H1 (cell line): ENCODE results near the gene ACACA. TPM values are rescaled to one million over a fixed set of nuclear protein-coding genes. Genes with fewer than 3 reads are reported as not detected.

ENCODE experiments used
- EGR1 ChIP-seq: IDR thresholded peaks from 2 replicates; pipeline ENCODE4 v1.6.1; 2011; ENCODE audit warnings: low read depth, low read length, borderline replicate concordance
- KDM5A ChIP-seq: fragments of 200-600 bp; IDR thresholded peaks from 2 replicates; pipeline ENCODE4 v1.7.1; 2012; ENCODE audit warnings: mild to moderate bottlenecking, low read length, inconsistent platforms, mixed read lengths
- RFX5 ChIP-seq: IDR thresholded peaks from 2 replicates; pipeline ENCODE4 v1.6.1; 2011; ENCODE audit warnings: low read depth, low read length, improper control_type of control experiment, borderline replicate concordance
- RXRA ChIP-seq: IDR thresholded peaks from 2 replicates; pipeline ENCODE4 v1.6.1; 2011; ENCODE audit warnings: low read depth, mild to moderate bottlenecking, low read length, moderate library complexity; ENCODE audit not compliant: insufficient read depth
- SP2 ChIP-seq: IDR thresholded peaks from 2 replicates; pipeline ENCODE4 v1.6.1; 2012; ENCODE audit warnings: mild to moderate bottlenecking, low read length, inconsistent platforms
- polyA plus RNA-seq, 7 experiments: library from polyadenylated mRNA; depleted of rRNA in 3 of 7; stranded (reverse) in 5 of 7; unstranded in 2 of 7; fragments of >200 nt in 5 of 7; fragments of 200-250 nt in 2 of 7; gene quantifications; 1 replicate in 5 of 7; 2 replicates in 1 of 7; 4 replicates in 1 of 7; pipeline versions ENCODE4 v1.2.1 to v1.2.3, GENCODE V29; 2011 to 2013; ENCODE audit warnings: missing spikeins in 2 of 7, mixed read lengths in 2 of 7
- total RNA-seq: library from RNA; stranded (reverse); fragmentation: NEBNext Ultra II Directional; extraction: Animal tissue kit (Norgen Biotek cat#: 25700); gene quantifications from 2 replicates; pipeline ENCODE4 v1.2.1, GENCODE V29; 2021

Gene ACACA
- total and polyA plus RNA-seq, 2 of the 8 experiments (the other 6 are each of a cell fraction or from before 2014, with no cell fraction given), result 74.0 to 160 TPM

GRCh38 chr17:37164057-37164456 lies 242.6 kb downstream of the ACACA start (continued):
- TF ChIP-seq EGR1, result no peak
- TF ChIP-seq RXRA, result no peak
- TF ChIP-seq SP2, result no peak
- TF ChIP-seq RFX5, result no peak
- no peak for TF ChIP-seq KDM5A
